T47D (cell line): ENCODE results near the gene ARHGAP19.
A peak's percentile ranks its signal among the peaks of the same experiment; 100 is the strongest.

ENCODE experiments used
- DNase-seq, 2 experiments: peaks; one replicate each; pipeline versions ENCODE4 v3.0.0 to v3.0.0-alpha.2; 2011 to 2012; ENCODE audit warnings: low read depth in 1 of 2, low spot score in 1 of 2
- JUND ChIP-seq: IDR thresholded peaks from 2 replicates; pipeline ENCODE4 v1.6.1; 2012; ENCODE audit warnings: low read depth
- in situ Hi-C: cut with HindIII; loops from 2 replicates; pipeline ENCODE4 v1.10.0; 2016; ENCODE audit warnings: low sequenced_read_pairs, low pct_unique_long_range_greater_than_20kb

The ARHGAP19 gene

GRCh38 chr10:97331153-97331703 lies 38.8 kb upstream of the ARHGAP19 start:
- no peak for TF ChIP-seq JUND
- in situ Hi-C loops, result no loop called here
- no peak for DNase-seq

- no peak for DNase-seq
- TF ChIP-seq JUND, result no peak
- in situ Hi-C loops, result no loop called here
These were observed 37.3 kb upstream of the ARHGAP19 start for GRCh38 chr10:97329766-97330165.

GRCh38 chr10:97328646-97329453 lies 36.4 kb upstream of the ARHGAP19 start:
- no peak for TF ChIP-seq JUND
- DNase-seq, result no peak
- in situ Hi-C loops, result no loop called here

DNA sequence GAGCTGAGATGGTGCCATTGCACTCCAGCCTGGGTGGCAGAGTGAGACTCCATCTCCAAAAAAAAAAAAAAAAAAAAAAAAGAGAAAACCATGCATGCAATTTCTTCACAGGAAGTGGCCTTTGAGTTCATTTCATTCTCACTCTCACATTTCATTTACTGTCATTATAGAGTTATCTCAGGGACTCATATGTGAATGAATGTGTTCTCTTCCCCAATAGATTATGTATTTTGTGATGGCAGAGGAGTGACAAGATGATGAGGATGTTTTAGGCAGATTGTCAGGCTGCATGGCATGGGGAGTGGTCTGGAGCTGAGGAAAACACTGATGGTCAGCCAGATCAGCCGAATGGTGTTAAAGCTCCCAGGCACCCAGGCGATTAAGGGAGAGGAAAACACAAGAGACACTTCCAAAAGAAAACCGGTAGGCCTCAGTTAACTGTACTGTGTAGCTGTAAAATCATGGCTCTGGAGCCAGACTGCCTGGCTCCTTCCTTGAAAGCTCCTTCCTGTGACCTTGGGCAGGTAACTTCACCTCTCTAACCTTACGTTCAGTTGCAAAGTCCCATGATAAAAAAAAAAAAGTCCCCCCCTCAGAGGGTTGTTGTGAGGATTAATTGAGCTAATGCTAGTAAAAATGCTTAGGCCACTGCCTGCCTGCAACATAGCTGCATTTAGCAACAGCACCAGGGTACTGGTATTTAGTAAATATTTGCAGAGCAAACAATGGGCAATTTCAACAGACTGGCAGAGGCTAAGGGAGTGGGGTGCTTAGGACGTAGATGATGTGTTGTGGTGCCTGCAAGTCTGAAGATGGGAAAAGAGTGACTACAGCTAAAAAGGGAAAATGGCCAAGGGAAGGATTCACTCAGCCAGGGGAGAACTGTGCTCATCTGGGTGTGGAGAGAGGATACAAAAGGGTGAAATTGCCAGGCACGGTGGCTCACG lies 35.2 kb upstream of the ARHGAP19 start:
- no peak; the same call in 1 of the 2 replicates for TF ChIP-seq JUND
- peak; percentile 90 to 92 for DNase-seq
- in situ Hi-C loops, result no loop called here

DNA sequence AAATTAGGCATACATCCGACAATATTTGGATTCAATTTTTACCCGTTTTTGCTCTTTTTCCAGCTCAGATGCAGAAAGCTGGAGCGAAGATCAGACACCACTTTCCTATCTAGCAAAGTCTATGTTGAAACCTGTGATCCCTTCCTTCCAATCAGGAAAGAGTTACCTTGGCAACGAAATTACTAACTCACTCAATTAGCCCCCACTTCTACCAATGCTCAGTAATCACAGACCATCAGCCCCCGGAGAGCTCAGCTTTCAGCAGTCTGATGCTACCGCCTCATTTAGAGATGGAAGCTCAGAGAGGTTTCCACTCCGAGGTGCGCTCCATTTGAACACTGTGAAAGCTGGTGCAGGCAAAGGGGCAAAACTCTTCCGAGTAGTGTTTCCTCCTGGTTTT lies 33.3 kb upstream of the ARHGAP19 start:
- in situ Hi-C loops, result no loop called here
- DNase-seq, result no peak
- TF ChIP-seq JUND, result no peak

- in situ Hi-C loops, result no loop called here
- DNase-seq, result no peak
- no peak for TF ChIP-seq JUND
These were observed 31.1 kb upstream of the ARHGAP19 start for GRCh38 chr10:97323501-97323900.

DNA sequence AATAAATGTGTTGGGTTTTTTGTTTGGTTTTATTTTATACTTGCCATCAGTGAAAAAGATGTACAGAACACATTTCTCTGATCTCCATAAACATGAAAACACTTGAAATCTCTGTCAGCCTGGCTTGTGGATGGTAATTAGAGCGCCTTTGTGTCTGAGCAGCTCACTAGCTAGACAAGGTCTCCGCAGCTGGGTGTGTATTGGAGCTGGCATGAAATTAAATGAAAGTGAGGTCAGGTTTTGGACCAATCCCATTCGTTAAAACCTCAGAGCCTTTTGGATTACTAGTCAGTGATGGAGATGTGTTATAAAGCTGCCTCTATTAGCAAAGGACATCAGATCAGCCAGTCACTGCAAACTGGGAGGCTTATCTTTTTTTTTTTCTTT lies 29.4 kb upstream of the ARHGAP19 start:
- no peak for DNase-seq
- in situ Hi-C loops, result no loop called here

DNA sequence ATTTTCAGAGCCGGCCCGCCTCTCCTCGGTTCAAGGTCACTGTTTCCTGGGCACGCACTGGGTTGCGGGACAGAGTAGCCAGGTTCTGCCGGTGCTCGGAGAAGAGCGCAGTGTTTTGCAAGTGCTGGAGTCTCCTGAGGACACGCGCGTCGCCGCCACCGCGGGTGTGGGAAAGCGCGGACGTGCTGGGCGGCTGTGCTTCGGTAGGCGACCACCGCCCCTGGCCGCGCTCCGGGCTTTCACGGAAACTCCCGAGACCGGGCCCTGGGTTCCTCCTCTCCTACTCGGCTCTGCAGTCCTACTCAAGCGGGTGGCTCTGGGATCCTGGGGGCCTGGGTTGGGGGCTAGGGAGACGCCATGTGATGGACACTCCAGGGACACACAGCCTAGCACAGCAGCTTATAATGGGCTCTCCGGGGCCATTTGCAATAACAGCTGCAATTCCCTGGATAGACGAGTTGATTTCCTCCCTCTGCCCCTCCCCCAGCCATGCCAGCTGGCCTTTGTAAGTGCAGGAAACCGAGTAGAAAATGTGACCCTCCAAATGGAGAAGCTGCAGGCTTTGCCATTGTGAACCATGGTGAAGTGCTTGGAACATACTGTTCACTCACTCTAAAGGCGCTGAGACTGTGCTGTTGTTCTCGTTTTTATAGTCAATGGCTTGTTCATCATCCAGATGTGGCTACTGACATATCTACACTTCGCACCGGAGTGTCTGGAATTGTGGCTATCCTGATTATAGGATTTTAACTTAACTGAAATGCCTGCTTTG lies 28.8 kb upstream of the ARHGAP19 start:
- no peak for DNase-seq
- in situ Hi-C loops, result no loop called here
- TF ChIP-seq JUND, result no peak

More for the DNA sequence above, 29.4 kb upstream of the ARHGAP19 start:
- TF ChIP-seq JUND, result no peak

GRCh38 chr10:97320480-97321031 lies 28.1 kb upstream of the ARHGAP19 start:
- no peak for DNase-seq
- in situ Hi-C loops, result no loop called here
- no peak for TF ChIP-seq JUND

- in situ Hi-C loops, result no loop called here
- TF ChIP-seq JUND, result no peak
- peak in 1 of 2 experiments; percentile 57 for DNase-seq
These were observed 27.4 kb upstream of the ARHGAP19 start for GRCh38 chr10:97319671-97320479.

DNA sequence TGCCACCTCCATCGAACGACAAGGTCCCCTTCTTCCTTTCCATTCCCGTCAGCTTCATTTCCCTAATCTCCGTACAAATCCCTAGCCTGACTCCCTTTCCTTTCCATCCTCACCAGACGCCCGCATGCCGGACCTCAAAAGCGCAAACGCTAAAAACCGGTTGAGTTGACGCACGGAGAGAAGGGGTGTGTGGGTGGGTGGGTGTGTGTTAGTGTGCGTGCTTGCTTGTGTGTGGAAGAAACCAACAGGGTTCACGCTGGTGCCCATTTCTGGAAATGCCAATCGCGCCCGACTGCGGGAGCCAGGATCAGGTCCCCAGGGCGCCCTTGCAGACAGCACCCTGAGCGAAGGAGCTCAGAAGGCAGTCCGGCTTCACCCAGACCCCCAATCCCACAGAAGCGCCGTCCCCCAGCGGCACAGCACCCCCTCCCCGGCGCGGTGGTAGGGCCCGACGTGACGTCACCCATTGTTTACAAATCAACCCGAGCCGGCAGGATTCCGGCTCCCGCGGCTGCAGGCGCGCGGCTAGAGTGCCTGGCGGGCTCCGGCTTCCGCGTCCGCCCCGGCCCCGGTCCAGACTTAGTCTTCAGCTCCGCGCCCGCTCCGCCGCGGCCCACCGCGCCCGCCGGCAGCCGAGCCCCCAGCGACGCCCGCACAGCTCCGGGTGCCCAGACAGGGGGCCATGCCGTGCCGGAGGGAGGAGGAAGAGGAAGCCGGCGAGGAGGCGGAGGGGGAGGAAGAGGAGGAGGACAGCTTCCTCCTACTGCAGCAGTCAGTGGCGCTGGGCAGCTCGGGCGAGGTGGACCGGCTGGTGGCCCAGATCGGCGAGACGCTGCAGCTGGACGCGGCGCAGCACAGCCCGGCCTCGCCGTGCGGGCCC lies 26.6 kb upstream of the ARHGAP19 start, which contains the start of gene FRAT1:
TSS of gene FRAT1 (plus strand) at position 500 of the 880 bp plus-strand sequence. CDS start at position 683, 183 bp downstream.
- peak; percentile 73 for TF ChIP-seq JUND
- in situ Hi-C loops, result no loop called here
- DNase-seq, result peak; percentile 73 to 97
